ENCODE results near the gene COL18A1.

GRCh38 chr21:45519182-45519581 lies 114.2 kb downstream of the COL18A1 start:
- TF ChIP-seq, protein P1, sequence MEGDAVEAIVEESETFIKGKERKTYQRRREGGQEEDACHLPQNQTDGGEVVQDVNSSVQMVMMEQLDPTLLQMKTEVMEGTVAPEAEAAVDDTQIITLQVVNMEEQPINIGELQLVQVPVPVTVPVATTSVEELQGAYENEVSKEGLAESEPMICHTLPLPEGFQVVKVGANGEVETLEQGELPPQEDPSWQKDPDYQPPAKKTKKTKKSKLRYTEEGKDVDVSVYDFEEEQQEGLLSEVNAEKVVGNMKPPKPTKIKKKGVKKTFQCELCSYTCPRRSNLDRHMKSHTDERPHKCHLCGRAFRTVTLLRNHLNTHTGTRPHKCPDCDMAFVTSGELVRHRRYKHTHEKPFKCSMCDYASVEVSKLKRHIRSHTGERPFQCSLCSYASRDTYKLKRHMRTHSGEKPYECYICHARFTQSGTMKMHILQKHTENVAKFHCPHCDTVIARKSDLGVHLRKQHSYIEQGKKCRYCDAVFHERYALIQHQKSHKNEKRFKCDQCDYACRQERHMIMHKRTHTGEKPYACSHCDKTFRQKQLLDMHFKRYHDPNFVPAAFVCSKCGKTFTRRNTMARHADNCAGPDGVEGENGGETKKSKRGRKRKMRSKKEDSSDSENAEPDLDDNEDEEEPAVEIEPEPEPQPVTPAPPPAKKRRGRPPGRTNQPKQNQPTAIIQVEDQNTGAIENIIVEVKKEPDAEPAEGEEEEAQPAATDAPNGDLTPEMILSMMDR (IDR thresholded peaks at IDR 0.05) = no peak
- TF ChIP-seq POLR2AphosphoS5 (IDR thresholded peaks at IDR 0.05) (no peak), POLR2A (IDR thresholded peaks at IDR 0.05) (no peak)

Data from transverse colon (tissue), 4 donors.